ENCODE data around the gene HS1BP3. TPM values are rescaled to one million over a fixed set of nuclear protein-coding genes. Genes with fewer than 3 reads are reported as not detected.

Gene HS1BP3
- total and polyA plus RNA-seq, 2 of the 13 experiments (the other 11 are each of a cell fraction or from before 2014, with no cell fraction given): 15.2 to 22.0 TPM

DNA sequence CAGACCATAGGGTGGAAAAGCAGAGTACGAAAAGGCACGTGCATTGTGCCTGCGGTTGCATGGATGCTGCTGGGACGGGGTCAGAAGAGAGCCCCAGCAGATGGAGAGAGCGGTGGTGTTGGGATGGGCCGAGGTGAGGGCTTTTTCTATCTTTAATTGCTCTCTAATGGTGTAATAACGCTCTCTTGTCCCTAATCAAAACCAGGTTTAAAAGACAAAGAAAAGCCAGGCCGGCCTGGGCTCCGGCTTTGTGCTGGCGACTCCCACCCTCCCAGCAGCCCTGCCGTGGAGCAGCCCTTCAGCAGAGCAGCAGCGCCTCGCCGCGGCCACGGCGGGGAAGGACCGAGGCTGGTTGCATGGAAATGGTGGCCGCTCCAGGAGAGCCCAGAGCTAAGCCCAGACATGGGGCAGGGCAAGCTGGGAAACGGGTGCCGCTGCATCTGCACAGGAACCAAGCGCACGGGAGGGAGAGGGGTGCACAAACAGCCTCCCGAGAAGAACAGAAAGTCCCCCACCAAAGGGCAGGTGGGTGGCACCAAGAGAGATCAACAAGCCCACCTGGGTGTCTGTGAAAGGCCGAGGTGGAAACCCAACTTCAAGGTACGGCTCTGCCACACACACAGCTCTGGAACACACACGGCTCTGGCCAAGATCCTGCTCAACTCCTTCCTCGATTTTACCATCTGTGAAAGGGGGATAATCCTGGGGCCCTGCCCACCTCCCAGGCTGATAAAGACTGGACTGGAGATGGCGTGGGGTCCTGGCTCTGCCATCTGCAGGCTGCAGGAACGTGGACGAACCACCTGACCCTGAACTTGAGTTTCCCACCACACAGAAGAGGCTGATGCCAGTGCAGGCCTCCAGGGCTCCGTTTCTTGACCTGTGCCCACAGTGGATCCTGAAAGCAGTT, 15.0 kb downstream of the HS1BP3 start (continued):
- TF ChIP-seq CBX2 (IDR thresholded peaks at IDR 0.05; ENCODE audit: low read depth, low read length): no peak
- TF ChIP-seq CBX2 (CRISPR knock-in tag; IDR thresholded peaks at IDR 0.05; ENCODE audit: low read depth): no peak
- TF ChIP-seq NR2C2 (CRISPR knock-in tag; IDR thresholded peaks at IDR 0.05; ENCODE audit: borderline replicate concordance): no peak
- TF ChIP-seq, protein P1, sequence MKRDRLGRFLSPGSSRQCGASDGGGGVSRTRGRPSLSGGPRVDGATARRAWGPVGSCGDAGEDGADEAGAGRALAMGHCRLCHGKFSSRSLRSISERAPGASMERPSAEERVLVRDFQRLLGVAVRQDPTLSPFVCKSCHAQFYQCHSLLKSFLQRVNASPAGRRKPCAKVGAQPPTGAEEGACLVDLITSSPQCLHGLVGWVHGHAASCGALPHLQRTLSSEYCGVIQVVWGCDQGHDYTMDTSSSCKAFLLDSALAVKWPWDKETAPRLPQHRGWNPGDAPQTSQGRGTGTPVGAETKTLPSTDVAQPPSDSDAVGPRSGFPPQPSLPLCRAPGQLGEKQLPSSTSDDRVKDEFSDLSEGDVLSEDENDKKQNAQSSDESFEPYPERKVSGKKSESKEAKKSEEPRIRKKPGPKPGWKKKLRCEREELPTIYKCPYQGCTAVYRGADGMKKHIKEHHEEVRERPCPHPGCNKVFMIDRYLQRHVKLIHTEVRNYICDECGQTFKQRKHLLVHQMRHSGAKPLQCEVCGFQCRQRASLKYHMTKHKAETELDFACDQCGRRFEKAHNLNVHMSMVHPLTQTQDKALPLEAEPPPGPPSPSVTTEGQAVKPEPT (CRISPR knock-in tag; IDR thresholded peaks at IDR 0.05; ENCODE audit: low read depth): no peak
- TF ChIP-seq, protein P2, sequence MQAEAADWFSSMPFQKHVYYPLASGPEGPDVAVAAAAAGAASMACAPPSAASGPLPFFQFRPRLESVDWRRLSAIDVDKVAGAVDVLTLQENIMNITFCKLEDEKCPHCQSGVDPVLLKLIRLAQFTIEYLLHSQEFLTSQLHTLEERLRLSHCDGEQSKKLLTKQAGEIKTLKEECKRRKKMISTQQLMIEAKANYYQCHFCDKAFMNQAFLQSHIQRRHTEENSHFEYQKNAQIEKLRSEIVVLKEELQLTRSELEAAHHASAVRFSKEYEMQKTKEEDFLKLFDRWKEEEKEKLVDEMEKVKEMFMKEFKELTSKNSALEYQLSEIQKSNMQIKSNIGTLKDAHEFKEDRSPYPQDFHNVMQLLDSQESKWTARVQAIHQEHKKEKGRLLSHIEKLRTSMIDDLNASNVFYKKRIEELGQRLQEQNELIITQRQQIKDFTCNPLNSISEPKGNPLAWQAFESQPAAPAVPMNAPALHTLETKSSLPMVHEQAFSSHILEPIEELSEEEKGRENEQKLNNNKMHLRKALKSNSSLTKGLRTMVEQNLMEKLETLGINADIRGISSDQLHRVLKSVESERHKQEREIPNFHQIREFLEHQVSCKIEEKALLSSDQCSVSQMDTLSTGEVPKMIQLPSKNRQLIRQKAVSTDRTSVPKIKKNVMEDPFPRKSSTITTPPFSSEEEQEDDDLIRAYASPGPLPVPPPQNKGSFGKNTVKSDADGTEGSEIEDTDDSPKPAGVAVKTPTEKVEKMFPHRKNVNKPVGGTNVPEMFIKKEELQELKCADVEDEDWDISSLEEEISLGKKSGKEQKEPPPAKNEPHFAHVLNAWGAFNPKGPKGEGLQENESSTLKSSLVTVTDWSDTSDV (CRISPR knock-in tag; IDR thresholded peaks at IDR 0.05): no peak
- TF ChIP-seq ZNF792 (CRISPR knock-in tag; IDR thresholded peaks at IDR 0.05): no peak
- no peak for TF ChIP-seq ZNF3 (CRISPR knock-in tag; IDR thresholded peaks at IDR 0.05)
- TF ChIP-seq SAP130 (CRISPR knock-in tag; IDR thresholded peaks at IDR 0.05; ENCODE audit: low read depth): peak; percentile 63
- TF ChIP-seq FLYWCH1 (CRISPR knock-in tag; IDR thresholded peaks at IDR 0.05): peak; percentile 74; the same call in 1 of the 2 replicates
- TF ChIP-seq TP53 (CRISPR knock-in tag; conservative IDR thresholded peaks at IDR 0.05): no peak
- TF ChIP-seq SRSF1 (optimal IDR thresholded peaks at IDR 0.05; ENCODE audit: low read depth, low read length): no peak
- peak; percentile 71; the same call in 1 of the 2 replicates for TF ChIP-seq ZIK1 (CRISPR knock-in tag; IDR thresholded peaks at IDR 0.05; ENCODE audit: borderline replicate concordance, low read depth)
- peak; percentile 92 for TF ChIP-seq ZNF501 (CRISPR knock-in tag; IDR thresholded peaks at IDR 0.05)
- TF ChIP-seq, protein P3, sequence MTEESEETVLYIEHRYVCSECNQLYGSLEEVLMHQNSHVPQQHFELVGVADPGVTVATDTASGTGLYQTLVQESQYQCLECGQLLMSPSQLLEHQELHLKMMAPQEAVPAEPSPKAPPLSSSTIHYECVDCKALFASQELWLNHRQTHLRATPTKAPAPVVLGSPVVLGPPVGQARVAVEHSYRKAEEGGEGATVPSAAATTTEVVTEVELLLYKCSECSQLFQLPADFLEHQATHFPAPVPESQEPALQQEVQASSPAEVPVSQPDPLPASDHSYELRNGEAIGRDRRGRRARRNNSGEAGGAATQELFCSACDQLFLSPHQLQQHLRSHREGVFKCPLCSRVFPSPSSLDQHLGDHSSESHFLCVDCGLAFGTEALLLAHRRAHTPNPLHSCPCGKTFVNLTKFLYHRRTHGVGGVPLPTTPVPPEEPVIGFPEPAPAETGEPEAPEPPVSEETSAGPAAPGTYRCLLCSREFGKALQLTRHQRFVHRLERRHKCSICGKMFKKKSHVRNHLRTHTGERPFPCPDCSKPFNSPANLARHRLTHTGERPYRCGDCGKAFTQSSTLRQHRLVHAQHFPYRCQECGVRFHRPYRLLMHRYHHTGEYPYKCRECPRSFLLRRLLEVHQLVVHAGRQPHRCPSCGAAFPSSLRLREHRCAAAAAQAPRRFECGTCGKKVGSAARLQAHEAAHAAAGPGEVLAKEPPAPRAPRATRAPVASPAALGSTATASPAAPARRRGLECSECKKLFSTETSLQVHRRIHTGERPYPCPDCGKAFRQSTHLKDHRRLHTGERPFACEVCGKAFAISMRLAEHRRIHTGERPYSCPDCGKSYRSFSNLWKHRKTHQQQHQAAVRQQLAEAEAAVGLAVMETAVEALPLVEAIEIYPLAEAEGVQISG (CRISPR knock-in tag; IDR thresholded peaks at IDR 0.05): peak; percentile 74
- TF ChIP-seq NPAS2 (CRISPR knock-in tag; IDR thresholded peaks at IDR 0.05; ENCODE audit: borderline replicate concordance): no peak
- TF ChIP-seq ZNF263 (CRISPR knock-in tag; IDR thresholded peaks at IDR 0.05): peak; percentile 67; the same call in 1 of the 2 replicates
- TF ChIP-seq, protein P4, sequence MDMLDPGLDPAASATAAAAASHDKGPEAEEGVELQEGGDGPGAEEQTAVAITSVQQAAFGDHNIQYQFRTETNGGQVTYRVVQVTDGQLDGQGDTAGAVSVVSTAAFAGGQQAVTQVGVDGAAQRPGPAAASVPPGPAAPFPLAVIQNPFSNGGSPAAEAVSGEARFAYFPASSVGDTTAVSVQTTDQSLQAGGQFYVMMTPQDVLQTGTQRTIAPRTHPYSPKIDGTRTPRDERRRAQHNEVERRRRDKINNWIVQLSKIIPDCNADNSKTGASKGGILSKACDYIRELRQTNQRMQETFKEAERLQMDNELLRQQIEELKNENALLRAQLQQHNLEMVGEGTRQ (IDR thresholded peaks at IDR 0.05; ENCODE audit: low read depth, low read length): 0 out of 2 replicates have a peak, but pooled peaks have one; percentile 6
- TF ChIP-seq, protein P4 (CRISPR knock-in tag; IDR thresholded peaks at IDR 0.05; ENCODE audit: borderline replicate concordance): no peak
- no peak for TF ChIP-seq ZNF468 (CRISPR knock-in tag; IDR thresholded peaks at IDR 0.05)
- TF ChIP-seq PHF20 (CRISPR knock-in tag; IDR thresholded peaks at IDR 0.05): no peak
- no peak for TF ChIP-seq BRD4 (CRISPR knock-in tag; IDR thresholded peaks at IDR 0.05)

Measured in HepG2 (cell line).